ENCODE data around the gene FUNDC2.

GRCh38 chrX:155053656-155054055, 27.0 kb downstream of the FUNDC2 start:
- TF ChIP-seq CTCF (IDR thresholded peaks at IDR 0.05) = no peak
- no peak for TF ChIP-seq MYC (IDR thresholded peaks at IDR 0.05; ENCODE audit: borderline replicate concordance, low read length)
- no peak for TF ChIP-seq POLR2A (IDR thresholded peaks at IDR 0.05; ENCODE audit: low read length)
- no peak for TF ChIP-seq SMC3 (IDR thresholded peaks at IDR 0.05)
- no peak for TF ChIP-seq BCL3 (IDR thresholded peaks at IDR 0.05)
- no peak for TF ChIP-seq RAD21 (conservative IDR thresholded peaks at IDR 0.05 in 1 of 2, IDR thresholded peaks at IDR 0.05 in 1 of 2)
